ENCODE measurements around the gene TNXB.
"Not testable (repeated sequence)": the region's sequence is repeated elsewhere in the genome, so short reads cannot be mapped to it uniquely, and the experiment has no call there.

TNXB gene

DNA sequence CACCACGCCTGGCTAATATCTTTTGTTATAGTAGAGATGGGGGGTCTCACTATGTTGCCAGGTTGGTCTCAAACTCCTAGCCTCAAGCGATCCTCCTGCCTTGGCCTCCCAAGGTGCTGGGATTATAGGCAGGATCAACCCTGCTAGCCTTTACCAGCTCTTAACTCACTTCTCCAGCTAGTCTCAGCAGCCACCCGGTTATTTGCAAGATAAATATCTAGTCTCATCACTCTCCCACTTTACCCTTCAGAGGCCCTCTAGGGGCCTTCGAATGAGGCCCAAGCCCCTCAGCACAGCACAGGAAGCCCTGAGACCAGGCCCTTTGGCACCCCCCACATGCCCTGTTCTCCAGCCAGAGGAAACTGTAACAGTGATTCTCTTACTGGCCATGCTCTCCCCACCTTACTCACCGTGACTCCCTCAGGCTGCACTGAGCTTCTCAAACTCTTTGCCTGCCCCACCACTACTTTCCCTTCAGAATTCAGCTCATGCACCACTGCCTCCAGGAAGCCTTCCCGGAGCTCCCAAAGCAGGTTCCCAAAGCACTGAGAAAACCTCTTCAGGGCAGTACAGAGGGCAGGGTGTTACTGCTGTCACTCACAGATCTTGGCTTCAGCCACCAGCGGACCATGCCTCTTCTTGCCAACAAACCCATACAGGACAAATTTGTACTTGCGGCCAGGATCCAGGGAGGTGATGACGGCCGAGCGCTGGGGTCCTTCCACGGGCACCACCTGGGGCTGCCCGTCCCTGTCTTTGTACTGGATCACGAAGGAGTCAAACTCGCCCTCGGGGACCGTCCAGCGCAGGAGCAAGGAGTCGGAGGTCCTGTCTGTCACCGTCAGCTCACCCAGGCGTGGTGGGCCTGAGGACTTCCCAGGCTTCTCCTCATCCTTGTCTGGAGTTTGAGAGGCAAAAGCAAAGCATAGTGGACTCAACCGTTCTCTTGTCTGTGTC lies 25.0 kb downstream of the TNXB start:
- DNase-seq (ENCODE audit: low read depth) = no peak

DNA sequence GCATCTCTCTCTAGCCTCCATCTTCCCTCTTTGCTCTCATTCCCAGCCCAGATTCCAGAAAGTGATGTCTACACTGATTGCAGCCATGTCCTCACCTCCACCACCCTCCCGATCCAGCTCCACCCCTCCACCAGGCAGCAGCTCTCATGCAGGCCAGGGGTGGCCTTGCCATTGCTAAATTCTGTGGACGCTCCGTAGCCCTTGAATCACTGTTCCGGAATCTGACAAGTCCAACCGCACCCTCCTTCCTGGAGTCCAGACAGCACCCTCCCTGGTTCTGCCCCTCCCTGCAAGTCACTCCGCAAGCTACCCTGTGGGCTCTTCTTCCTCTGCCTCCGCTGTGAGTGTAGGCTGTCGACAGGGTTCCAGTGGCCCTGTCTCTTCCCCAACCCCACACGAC lies 26.2 kb downstream of the TNXB start:
- DNase-seq (ENCODE audit: low read depth) = no peak

- no peak for DNase-seq (ENCODE audit: low read depth)
Observed at GRCh38 chr6:32082478-32082877, 26.7 kb downstream of the TNXB start.

DNA sequence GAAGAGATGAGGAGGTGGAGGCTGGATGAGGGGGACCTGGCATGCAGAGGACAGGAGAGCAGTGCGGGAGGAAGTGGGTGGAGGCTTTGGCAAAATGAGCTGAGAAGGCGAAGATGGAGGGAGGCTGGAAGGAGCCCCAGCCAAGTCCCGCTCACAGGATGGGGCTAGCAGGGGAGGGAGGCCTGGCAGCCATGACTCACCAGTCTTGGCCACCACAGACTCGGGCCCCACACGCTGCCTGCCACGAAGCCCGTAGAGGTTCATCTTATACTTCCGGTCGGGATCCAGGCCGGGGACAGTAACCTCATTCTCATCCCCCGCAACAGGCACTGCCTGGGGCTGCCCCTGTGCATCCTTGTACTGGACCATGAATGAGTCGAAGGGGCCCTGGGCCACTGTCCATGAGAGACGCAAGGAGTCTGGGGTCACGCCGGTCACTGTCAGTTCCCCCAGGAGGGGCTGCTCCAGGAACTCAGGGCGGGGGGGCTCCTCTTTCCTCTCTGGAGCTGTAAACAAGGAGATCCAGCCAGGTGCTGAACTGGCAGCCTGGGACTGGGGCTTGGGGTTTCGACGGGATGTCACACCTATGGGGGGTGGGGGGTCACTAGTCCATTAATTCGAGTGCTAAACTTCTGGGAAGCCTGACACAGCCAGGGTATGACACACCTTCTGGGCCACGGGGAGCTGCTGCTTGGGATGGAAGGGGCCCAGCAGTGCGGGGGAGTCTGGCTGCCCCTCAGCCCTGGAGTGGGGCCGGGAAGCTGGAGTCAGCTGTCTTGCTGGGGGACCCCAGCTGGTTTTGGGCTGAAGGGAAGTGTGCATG lies 27.8 kb downstream of the TNXB start:
- DNase-seq (ENCODE audit: low read depth) = no peak

DNA sequence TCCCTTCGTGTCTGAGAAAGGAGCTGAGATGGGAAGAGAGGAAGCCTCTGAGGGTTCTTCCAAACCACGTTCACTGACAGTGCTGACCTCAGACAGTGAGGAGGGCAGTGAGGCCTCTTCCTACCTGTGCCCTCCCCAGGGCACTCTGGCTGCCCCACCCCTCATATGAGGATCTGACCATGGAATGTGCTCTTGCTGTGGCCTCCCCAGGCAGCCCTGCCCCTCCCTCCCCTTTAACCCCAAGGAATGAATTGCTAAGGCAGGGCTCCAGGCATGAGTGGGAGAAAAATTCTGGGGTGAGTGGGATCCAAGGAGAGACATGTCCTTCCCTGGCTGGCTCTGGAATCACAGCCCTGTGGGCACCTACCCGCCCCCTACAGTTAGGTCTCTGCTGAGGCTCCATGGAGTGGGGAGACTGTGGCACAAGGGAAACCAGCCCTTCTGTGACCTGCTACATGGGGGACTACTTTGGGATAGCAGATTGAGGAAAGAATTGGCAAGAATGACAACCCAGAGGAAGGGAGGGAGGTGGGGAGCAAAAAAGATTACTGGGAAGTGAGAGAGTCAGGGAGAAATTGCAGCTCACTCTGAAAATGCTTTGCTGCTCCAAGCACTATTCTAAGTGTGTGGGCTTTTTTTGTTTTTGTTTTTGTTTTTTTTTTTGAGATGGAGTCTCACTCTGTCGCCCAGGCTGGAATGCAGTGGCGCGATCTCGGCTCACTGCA lies 29.4 kb downstream of the TNXB start:
- no peak for DNase-seq (ENCODE audit: low read depth)

DNA sequence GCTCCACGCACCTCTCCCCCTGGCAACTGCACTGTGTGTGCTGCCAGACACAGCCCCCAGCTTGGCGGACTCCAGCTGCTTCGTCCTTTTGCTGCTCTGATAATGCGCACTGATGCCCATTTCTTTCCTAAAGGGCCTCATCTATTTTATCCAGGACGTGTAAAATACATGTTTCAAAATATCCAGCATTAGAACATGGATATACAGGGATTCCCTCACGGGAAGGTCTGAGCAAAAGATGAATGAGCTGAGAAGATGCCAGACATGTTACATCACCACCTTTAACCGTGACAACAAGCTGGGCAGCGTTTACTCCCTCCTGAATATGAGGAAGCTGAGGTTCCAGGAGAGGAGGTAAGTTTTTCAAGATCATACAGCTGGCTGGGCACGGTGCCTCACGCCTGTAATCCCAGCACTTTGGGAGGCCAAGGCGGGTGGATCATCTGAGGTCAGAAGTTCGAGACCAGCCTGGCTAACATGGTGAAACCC lies 32.8 kb downstream of the TNXB start:
- no peak for DNase-seq (ENCODE audit: low read depth)

- DNase-seq (ENCODE audit: low read depth) = no peak
Observed at GRCh38 chr6:32075781-32076180, 33.4 kb downstream of the TNXB start.

DNA sequence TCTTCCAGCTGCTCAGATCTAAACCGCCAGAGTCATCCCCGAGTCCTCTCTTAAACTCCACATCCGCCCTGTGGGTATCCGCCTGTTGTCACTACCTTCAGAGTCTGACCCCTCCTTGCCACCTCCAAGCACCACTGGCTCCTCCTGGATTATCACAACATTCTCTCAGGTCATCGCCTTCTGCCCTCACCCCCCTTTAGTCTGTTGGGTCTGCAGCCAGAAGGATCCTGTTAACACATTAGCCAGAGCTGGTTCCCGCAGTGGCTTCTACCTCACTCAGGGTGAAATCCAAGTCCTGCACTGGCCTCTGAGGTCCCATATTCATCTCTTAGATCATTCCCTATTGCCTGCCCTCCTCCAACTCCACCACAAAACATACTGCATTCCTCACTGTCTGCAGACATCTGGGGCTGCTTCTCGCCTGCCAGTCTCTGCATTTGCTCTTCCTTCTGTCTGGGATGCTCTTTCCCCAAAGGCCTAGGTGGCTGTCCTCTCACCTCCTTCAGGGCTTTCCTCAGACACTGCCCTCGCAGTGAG lies 34.1 kb downstream of the TNXB start:
- no peak for DNase-seq (ENCODE audit: low read depth)

- no peak for DNase-seq (ENCODE audit: low read depth)
Observed at GRCh38 chr6:32073613-32074012, 35.5 kb downstream of the TNXB start.

GRCh38 chr6:32073101-32073500 lies 36.0 kb downstream of the TNXB start:
- no peak for DNase-seq (ENCODE audit: low read depth)

DNA sequence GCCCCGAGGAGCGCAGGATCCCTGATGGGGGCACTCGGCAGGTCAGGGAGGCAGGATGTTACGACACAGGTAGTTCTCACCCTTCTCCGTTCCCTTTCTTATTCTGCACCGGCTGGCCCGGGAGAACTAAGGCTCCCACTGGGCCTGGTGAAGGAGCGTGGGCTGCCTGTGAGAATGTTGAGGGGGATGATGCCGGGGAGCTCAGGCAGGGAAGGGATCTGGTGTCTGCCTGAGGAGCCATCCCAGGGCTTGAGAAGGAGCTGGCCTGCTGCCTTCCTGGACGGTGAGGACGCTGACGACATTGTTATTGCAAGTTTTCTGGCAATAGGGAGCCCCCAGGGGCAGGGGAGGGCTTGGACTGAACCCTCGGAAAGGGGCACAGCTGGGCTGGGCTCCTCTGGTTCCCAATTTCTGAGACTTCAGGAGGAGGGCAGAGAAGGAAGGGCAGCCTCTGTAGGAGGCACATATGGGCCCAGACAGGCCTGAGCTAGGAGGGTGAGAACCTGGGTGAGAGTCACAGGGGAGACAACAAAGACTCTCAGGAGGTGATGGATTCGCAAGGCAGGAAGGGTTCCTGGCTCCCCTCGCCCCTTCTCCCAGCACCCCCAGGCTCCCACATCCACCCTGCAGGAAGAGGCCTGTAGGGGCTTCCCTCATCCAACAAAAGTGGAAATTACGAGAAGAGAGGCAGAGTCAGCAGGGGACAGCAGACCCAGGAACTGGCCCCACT lies 38.2 kb downstream of the TNXB start:
- DNase-seq (ENCODE audit: low read depth) = no peak

- DNase-seq (ENCODE audit: low read depth) = no peak
Observed at GRCh38 chr6:32069878-32070515, 39.1 kb downstream of the TNXB start.

- no peak for DNase-seq (ENCODE audit: low read depth)
Observed at GRCh38 chr6:32069460-32069859, 39.7 kb downstream of the TNXB start.

DNA sequence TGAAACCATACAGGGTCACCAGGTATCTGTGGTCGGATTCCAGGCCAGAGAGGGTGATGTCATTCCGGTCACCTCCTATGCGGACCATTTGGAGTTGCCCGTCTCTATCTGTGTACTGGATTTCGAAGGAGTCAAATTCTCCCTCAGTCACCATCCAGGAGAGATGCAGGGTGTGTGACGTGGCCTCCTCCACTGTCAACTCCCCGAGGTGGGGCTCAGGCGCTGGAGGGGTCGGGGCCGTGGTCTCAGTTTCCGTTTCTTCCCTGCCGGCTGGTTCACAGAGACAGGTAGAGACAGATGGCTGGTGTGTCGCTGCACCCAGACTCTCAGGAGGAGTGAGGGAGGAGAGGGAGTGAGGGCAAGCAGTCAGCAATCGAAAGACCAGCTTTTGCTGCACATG lies 40.3 kb downstream of the TNXB start:
- no peak for DNase-seq (ENCODE audit: low read depth)

- DNase-seq (ENCODE audit: low read depth) = not testable (repeated sequence)
Observed at GRCh38 chr6:32068315-32068714, 40.8 kb downstream of the TNXB start.

DNA sequence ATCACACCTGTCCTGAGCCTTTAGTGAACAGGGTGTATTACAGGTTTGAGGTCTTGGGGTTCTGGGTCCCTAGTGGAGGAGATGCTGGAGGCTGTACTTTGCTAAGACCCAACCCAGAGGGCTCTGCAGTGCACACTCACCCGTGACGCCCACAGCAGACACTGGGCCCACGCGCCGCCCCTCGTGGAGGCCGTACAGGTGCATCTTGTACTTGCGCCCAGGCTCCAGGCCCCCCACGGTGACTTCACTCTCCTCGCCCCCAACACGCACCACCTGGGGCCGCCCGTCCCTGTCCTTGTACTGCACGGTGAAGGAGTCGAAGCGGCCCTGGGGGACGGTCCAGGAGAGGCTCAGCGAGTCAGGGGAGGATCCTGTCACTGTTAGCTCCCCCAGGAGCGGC lies 41.6 kb downstream of the TNXB start:
- not testable (repeated sequence) for DNase-seq (ENCODE audit: low read depth)

DNA sequence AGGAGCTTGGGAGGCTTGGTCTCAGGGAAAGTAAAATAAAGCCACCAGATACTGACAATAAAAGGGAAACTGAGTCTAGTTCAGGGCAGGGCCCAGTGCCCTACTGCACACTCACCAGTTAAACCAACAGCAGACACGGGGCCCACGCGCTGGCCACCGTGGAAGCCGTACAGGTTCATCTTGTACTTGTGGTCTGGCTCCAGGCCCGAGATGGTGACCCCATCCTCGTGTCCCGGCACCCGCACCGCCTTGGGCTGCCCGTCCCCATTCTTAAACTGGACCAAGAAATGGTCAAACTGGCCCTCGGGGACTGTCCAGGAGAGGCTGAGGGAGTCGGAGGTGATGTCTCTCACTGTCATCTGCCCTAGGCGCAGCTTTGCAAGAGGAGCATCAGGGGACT lies 44.4 kb downstream of the TNXB start:
- no peak for DNase-seq (ENCODE audit: low read depth)

- no peak for DNase-seq (ENCODE audit: low read depth)
Observed at GRCh38 chr6:32060966-32061655, 48.0 kb downstream of the TNXB start.

- DNase-seq (ENCODE audit: low read depth) = no peak
Observed at GRCh38 chr6:32058511-32058963, 50.6 kb downstream of the TNXB start.

DNA sequence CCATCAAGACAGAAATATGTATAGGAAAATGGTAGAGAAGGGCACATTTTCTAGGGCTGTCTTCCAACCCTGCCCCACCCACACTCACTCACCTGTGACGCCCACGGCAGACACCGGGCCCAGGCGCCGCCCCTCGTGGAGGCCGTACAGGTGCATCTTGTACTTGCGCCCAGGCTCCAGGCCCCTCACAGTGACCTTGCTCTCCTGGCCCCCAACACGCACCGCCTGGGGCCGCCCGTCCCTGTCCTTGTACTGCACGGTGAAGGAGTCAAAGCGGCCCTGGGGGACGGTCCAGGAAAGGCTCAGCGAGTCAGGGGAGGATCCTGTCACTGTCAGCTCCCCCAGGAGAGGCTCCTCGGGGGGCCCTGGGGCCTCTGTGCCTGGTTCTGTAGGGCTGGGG lies 51.2 kb downstream of the TNXB start:
- DNase-seq (ENCODE audit: low read depth) = no peak
